Left ventricle myocardium inferior (tissue), 1 donor: ENCODE results near the gene KCNK16. TPM values are rescaled to one million over a fixed set of nuclear protein-coding genes. Genes with fewer than 3 reads are reported as not detected.

Experiments used
- DNase-seq: peaks from one replicate; pipeline ENCODE4 v3.0.0-alpha.2; 2020
- H3K27ac ChIP-seq: fragments of 200-600 bp; replicated peaks from 2 replicates; pipeline ENCODE4 v1.8.0; 2021
- H3K27me3 ChIP-seq: fragments of 200-600 bp; 2 replicates; pipeline ENCODE4 v1.8.0; 2021; ENCODE audit warnings: low read depth
- H3K36me3 ChIP-seq: fragments of 200-600 bp; 2 replicates; pipeline ENCODE4 v1.8.0; 2021
- H3K4me1 ChIP-seq: fragments of 200-600 bp; 2 replicates; pipeline ENCODE4 v1.8.0; 2021
- H3K4me3 ChIP-seq: fragments of 200-600 bp; 2 replicates; pipeline ENCODE4 v1.8.0; 2021; ENCODE audit warnings: mild to moderate bottlenecking, moderate library complexity
- H3K9me3 ChIP-seq: fragments of 200-600 bp; replicated peaks from 2 replicates; pipeline ENCODE4 v1.8.0; 2021
- intact Hi-C: fragments of 100-400 bp; cut with micrococcal nuclease; formaldehyde crosslinking; loops from one replicate; pipeline ENCODE4 v1.11.0; 2022
- total RNA-seq: library from RNA; stranded (reverse); fragmentation: NEBNext Ultra II Directional; extraction: Animal tissue kit (Norgen Biotek cat#: 25700); gene quantifications from one replicate; pipeline ENCODE4 v1.2.1, GENCODE V29; 2021
- TF ChIP-seq, protein P1 (sequence below): fragments of 200-600 bp; IDR thresholded peaks from 2 replicates; pipeline ENCODE4 v1.8.0; 2021; ENCODE audit warnings: antibody characterized with exemption, mild to moderate bottlenecking, borderline replicate concordance
- donor health status: DM: no; HTN: yes; CAD: no; lungs with severe emphysema.

Gene KCNK16
- total RNA-seq, 1 donor from 2014 or later = not detected

GRCh38 chr6:39304951-39305350 lies 17.6 kb downstream of the KCNK16 start:
- no peak overlapping the region for H3K27ac ChIP-seq
- TF ChIP-seq, protein P1, sequence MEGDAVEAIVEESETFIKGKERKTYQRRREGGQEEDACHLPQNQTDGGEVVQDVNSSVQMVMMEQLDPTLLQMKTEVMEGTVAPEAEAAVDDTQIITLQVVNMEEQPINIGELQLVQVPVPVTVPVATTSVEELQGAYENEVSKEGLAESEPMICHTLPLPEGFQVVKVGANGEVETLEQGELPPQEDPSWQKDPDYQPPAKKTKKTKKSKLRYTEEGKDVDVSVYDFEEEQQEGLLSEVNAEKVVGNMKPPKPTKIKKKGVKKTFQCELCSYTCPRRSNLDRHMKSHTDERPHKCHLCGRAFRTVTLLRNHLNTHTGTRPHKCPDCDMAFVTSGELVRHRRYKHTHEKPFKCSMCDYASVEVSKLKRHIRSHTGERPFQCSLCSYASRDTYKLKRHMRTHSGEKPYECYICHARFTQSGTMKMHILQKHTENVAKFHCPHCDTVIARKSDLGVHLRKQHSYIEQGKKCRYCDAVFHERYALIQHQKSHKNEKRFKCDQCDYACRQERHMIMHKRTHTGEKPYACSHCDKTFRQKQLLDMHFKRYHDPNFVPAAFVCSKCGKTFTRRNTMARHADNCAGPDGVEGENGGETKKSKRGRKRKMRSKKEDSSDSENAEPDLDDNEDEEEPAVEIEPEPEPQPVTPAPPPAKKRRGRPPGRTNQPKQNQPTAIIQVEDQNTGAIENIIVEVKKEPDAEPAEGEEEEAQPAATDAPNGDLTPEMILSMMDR = no peak
- H3K4me3 ChIP-seq = no peak overlapping the region
- H3K9me3 ChIP-seq = peaks cover 5% of the 10 kb centered on the region
- no peaks in the 10 kb centered on the region for H3K36me3 ChIP-seq
- DNase-seq = no peak
- H3K27me3 ChIP-seq = peaks cover 41% of the 10 kb centered on the region
- peaks cover 3% of the 10 kb centered on the region for H3K4me1 ChIP-seq
- intact Hi-C loops = loop anchor here (5.0 to 10.0 kb wide), 3 partner anchors 138 to 430 kb away; no protein-coding TSS in a partner anchor

GRCh38 chr6:39303425-39304153 lies 18.9 kb downstream of the KCNK16 start:
- no peak overlapping the region for H3K27ac ChIP-seq
- peaks cover 5% of the 10 kb centered on the region for H3K9me3 ChIP-seq
- H3K4me1 ChIP-seq = peaks cover 3% of the 10 kb centered on the region
- H3K27me3 ChIP-seq = peaks cover 41% of the 10 kb centered on the region
- intact Hi-C loops = loop anchor here (5.0 to 10.0 kb wide), 3 partner anchors 136 to 429 kb away; no protein-coding TSS in a partner anchor
- no peak for DNase-seq
- H3K36me3 ChIP-seq = no peaks in the 10 kb centered on the region
- no peak overlapping the region for H3K4me3 ChIP-seq
- TF ChIP-seq, protein P1 = peak; percentile 25

DNA sequence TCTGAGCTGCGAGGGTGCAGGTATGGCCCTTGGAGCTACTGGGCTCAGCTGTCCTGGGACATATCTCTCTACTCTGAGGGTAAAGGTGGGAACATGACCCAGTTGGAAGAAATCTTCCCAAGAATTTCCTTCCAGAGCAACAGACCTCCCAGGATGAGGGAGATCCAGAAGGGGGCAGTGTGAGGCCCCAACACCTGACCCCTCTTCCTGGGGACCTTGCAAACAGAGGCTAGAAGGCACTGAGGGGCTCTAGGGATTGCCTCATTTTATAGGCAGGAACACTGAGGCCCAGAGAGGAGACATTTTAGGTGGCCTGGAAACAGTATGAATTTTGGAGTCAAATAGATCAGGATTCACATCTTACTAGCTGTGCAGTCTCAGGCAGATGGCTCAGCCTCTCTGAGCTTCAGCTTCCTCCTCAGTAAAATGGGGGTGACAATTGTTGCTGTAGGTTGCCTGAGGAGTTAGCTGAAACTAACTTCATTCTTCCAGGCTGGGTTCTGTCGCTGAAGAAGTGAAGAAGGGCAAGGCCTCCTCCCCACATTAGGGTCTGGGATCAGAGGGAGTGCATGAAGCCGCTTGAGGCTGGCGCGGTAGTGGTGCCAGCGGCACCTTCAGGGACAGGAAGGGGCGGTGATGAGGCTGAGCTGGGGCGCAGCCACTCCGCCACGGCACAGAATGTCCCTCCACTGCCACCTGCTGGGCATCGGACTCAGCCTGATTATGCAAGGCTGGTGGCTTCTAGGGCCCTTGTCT lies 19.7 kb downstream of the KCNK16 start:
- Histone ChIP-seq H3K36me3 (no peaks in the 10 kb centered on the region), H3K4me3 (peak overlapping the region; percentile 21), H3K27me3 (peaks cover 46% of the 10 kb centered on the region), H3K9me3 (peaks cover 5% of the 10 kb centered on the region), H3K27ac (no peak overlapping the region), H3K4me1 (peaks cover 3% of the 10 kb centered on the region)
- TF ChIP-seq, protein P1 = peak; percentile 90
- DNase-seq = peak; percentile 79
- intact Hi-C loops = loop anchor here (5.0 to 10.0 kb wide), 3 partner anchors 136 to 428 kb away; no protein-coding TSS in a partner anchor

GRCh38 chr6:39302011-39302410 lies 20.5 kb downstream of the KCNK16 start:
- Histone ChIP-seq H3K4me3 (no peak overlapping the region), H3K27ac (no peak overlapping the region), H3K9me3 (peaks cover 5% of the 10 kb centered on the region), H3K36me3 (no peaks in the 10 kb centered on the region), H3K4me1 (peaks cover 9% of the 10 kb centered on the region), H3K27me3 (peaks cover 41% of the 10 kb centered on the region)
- intact Hi-C loops = loop anchor here (5.0 to 10.0 kb wide), 3 partner anchors 135 to 427 kb away; no protein-coding TSS in a partner anchor
- TF ChIP-seq, protein P1 = no peak
- DNase-seq = no peak

- Histone ChIP-seq H3K4me3 (no peak overlapping the region), H3K27me3 (peaks cover 45% of the 10 kb centered on the region), H3K36me3 (no peaks in the 10 kb centered on the region), H3K9me3 (peaks cover 5% of the 10 kb centered on the region), H3K4me1 (peaks cover 13% of the 10 kb centered on the region), H3K27ac (no peak overlapping the region)
- no peak for DNase-seq
- TF ChIP-seq, protein P1 = no peak
- intact Hi-C loops = loop anchor here (5.0 to 10.0 kb wide), 3 partner anchors 134 to 427 kb away; no protein-coding TSS in a partner anchor
These were observed 20.9 kb downstream of the KCNK16 start for GRCh38 chr6:39301606-39302005.
